ENCODE data around the gene SV2B. TPM values are rescaled to one million over a fixed set of nuclear protein-coding genes. Genes with fewer than 3 reads are reported as not detected.
A peak's percentile ranks its signal among the peaks of the same experiment; 100 is the strongest.

Gene SV2B
- total RNA-seq, 1 experiment from 2014 or later = not detected

DNA sequence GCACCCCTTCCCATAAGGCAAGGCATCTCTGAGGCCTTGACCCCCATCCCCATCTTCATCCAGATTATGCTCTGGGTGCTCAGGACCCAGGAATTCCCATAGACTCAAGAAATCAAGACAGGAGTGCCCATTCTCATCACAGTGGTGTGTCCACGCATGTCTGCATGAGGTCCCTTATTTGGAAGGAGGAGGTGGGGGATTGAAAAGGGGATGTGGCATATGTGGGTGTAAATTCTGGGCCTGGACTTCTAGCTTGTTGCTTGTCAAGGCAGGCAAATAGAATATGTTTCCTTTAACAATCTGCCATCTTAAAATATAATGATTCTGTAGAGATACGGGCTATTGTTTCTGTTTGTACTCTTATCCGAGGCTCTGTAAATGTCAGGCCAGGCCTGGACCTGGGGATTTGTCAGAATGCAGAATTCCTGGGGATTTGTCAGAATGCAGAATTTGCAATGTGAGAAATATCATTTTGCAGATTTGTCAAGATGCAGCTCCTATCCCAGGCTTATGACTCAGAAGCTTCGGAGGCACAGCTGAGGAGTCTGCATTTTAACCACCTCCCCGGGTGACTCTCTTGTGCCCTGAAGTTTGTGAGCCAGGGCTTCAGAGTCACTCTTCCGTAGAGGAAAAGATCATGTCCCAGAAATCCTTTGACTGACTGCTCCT lies 157.8 kb downstream of the SV2B start:
- ChIA-PET RAD21 (ENCODE audit: low non-redundant PET in 1 of 2, low total read pairs in 2 of 2, uncharacterized antibody in 2 of 2, unreplicated experiment in 2 of 2) (no interaction called here), CTCF (interaction anchor here (1.6 to 3.7 kb wide), 4 partner anchors 11 to 14 kb away, joined by 6 to 29 read pairs (median 9); no protein-coding TSS in a partner anchor), POLR2A (no interaction called here)
- Histone ChIP-seq H3K4me3 (replicated peaks in 1 of 2; ENCODE audit: low read depth in 1 of 2, low read length in 2 of 2) (no peak overlapping the region), H3K4me2 (ENCODE audit: low read length) (no peak overlapping the region), H3K27ac (ENCODE audit: low read depth, low read length) (no peak overlapping the region), H4K20me1 (ENCODE audit: insufficient read depth) (no peaks in the 10 kb centered on the region), H3K9me2 (ENCODE audit: insufficient read depth) (no peaks in the 10 kb centered on the region), H2AFZ (ENCODE audit: low read depth, low read length, poor library complexity, severe bottlenecking) (no peak overlapping the region), H3K4me1 (ENCODE audit: control insufficient read depth in 1 of 2, insufficient read depth in 2 of 2, low read length in 2 of 2) (0 out of 4 replicates have a peak, but pooled peaks cover 0 to 4% of the 10 kb centered on the region in 2 experiments), H3K9me3 (ENCODE audit: control insufficient read depth in 1 of 2, insufficient read depth in 1 of 2, low read depth in 1 of 2, low read length in 2 of 2) (no peaks in the 10 kb centered on the region), H3K27me3 (ENCODE audit: insufficient read depth, low read length) (peaks cover 7% of the 10 kb centered on the region; the same call in 1 of the 2 replicates), H3K9ac (ENCODE audit: low read length) (no peak overlapping the region), H3K36me3 (ENCODE audit: control insufficient read depth in 1 of 2, insufficient read depth in 2 of 2, low read length in 2 of 2) (no peaks in the 10 kb centered on the region), H3K79me2 (ENCODE audit: insufficient read depth, low read length) (no peaks in the 10 kb centered on the region)
- ATAC-seq (no peak), DNase-seq (ENCODE audit: low read depth, low spot score) (no peak)
- TF ChIP-seq TCF7L2 (IDR thresholded peaks at IDR 0.05; ENCODE audit: borderline replicate concordance, extremely low read depth, insufficient read depth, insufficient read length) (no peak), SIN3A (IDR thresholded peaks at IDR 0.05; ENCODE audit: low read depth) (no peak)
- no TSS peak for BruUV-seq (replicated peaks)
- intact Hi-C loops (cut with micrococcal nuclease) = no loop called here

DNA sequence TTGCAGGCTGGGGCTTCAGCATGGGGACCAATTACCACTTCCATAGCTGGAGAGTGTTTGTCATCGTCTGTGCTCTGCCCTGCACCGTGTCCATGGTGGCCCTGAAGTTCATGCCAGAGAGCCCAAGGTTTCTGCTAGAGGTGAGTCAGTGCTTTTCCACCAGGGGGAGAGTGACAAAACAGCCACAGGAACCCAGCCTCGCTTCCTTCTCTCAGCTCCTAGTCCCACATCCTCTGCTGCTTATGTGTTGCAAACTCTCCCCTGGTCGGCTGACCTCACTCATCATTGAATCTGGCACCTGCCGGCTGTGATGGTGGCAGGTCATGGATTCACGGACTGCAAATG lies 158.3 kb downstream of the SV2B start:
- Histone ChIP-seq H3K27me3 (ENCODE audit: insufficient read depth, low read length) (peaks cover 5% of the 10 kb centered on the region; the same call in 1 of the 2 replicates), H3K9me3 (ENCODE audit: control insufficient read depth in 1 of 2, insufficient read depth in 1 of 2, low read depth in 1 of 2, low read length in 2 of 2) (no peaks in the 10 kb centered on the region), H3K9ac (ENCODE audit: low read length) (no peak overlapping the region), H3K4me2 (ENCODE audit: low read length) (no peak overlapping the region), H3K27ac (ENCODE audit: low read depth, low read length) (no peak overlapping the region), H3K9me2 (ENCODE audit: insufficient read depth) (no peaks in the 10 kb centered on the region), H3K36me3 (ENCODE audit: control insufficient read depth in 1 of 2, insufficient read depth in 2 of 2, low read length in 2 of 2) (no peaks in the 10 kb centered on the region), H2AFZ (ENCODE audit: low read depth, low read length, poor library complexity, severe bottlenecking) (no peak overlapping the region), H3K79me2 (ENCODE audit: insufficient read depth, low read length) (no peaks in the 10 kb centered on the region), H3K4me1 (ENCODE audit: control insufficient read depth in 1 of 2, insufficient read depth in 2 of 2, low read length in 2 of 2) (0 out of 4 replicates have a peak, but pooled peaks cover 0 to 4% of the 10 kb centered on the region in 2 experiments), H3K4me3 (replicated peaks in 1 of 2; ENCODE audit: low read depth in 1 of 2, low read length in 2 of 2) (no peak overlapping the region), H4K20me1 (ENCODE audit: insufficient read depth) (no peaks in the 10 kb centered on the region)
- ChIA-PET POLR2A (no interaction called here), CTCF (interaction anchor here (1.1 to 3.7 kb wide), 4 partner anchors 10 to 202 kb away, joined by 4 to 29 read pairs (median 6); no protein-coding TSS in a partner anchor), RAD21 (ENCODE audit: low non-redundant PET in 1 of 2, low total read pairs in 2 of 2, uncharacterized antibody in 2 of 2, unreplicated experiment in 2 of 2) (interaction anchor here in 1 of 2 experiments (1.1 kb wide), 1 partner anchor 10 kb away, joined by 3 read pairs; no protein-coding TSS in a partner anchor)
- ATAC-seq (peak; percentile 77), DNase-seq (ENCODE audit: low read depth, low spot score) (no peak)
- BruUV-seq (replicated peaks) = no TSS peak
- TF ChIP-seq POLR2A (IDR thresholded peaks at IDR 0.05; ENCODE audit: borderline replicate concordance, extremely low read depth, insufficient read depth, insufficient read length) = no peak
- TF ChIP-seq, protein P1, sequence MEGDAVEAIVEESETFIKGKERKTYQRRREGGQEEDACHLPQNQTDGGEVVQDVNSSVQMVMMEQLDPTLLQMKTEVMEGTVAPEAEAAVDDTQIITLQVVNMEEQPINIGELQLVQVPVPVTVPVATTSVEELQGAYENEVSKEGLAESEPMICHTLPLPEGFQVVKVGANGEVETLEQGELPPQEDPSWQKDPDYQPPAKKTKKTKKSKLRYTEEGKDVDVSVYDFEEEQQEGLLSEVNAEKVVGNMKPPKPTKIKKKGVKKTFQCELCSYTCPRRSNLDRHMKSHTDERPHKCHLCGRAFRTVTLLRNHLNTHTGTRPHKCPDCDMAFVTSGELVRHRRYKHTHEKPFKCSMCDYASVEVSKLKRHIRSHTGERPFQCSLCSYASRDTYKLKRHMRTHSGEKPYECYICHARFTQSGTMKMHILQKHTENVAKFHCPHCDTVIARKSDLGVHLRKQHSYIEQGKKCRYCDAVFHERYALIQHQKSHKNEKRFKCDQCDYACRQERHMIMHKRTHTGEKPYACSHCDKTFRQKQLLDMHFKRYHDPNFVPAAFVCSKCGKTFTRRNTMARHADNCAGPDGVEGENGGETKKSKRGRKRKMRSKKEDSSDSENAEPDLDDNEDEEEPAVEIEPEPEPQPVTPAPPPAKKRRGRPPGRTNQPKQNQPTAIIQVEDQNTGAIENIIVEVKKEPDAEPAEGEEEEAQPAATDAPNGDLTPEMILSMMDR (IDR thresholded peaks at IDR 0.05 in 2 of 3, conservative IDR thresholded peaks at IDR 0.05 in 1 of 3; ENCODE audit: borderline replicate concordance in 1 of 3, insufficient read depth in 1 of 3, low read depth in 2 of 3, low read length in 2 of 3) = peak in 2 of 3 experiments; percentile 19; a peak in 1 of 6 replicates
- intact Hi-C loops (cut with micrococcal nuclease) = no loop called here
